HepG2 (cell line): ENCODE measurements around the gene SEM1. TPM values are rescaled to one million over a fixed set of nuclear protein-coding genes. Genes with fewer than 3 reads are reported as not detected.

Source experiments
- ATAC-seq: fragments of 200-7000 bp; cut with Tn5 transposase; 3 replicates; pipeline ENCODE4 v1.9.1; 2020; ENCODE audit warnings: mild to moderate bottlenecking, moderate library complexity
- BruUV-seq: library from RNA; stranded (reverse); fragments of 400-500 nt; replicated peaks from 2 replicates; lab custom pipeline; 2021; lab: Mats Ljungman, UMichigan
- CTCF ChIA-PET: fragments of 300-600 bp; formaldehyde crosslinking; extraction: SDS; loops from one replicate; lab custom pipeline; 2021; ENCODE audit warnings: low total read pairs, inconsistent platforms, low intra/inter-chr PET ratio; lab: Yijun Ruan, JAX
- POLR2A ChIA-PET: fragments of 350-600 bp; sonication (Branson Sonifier 250); formaldehyde crosslinking; loops from one replicate; lab custom pipeline; 2020; ENCODE audit warnings: antibody characterized with exemption, inconsistent platforms; lab: Yijun Ruan, JAX
- DNase-seq: peaks from one replicate; pipeline ENCODE4 v3.0.0-alpha.2; 2015; ENCODE audit warnings: low spot score
- FAIRE-seq: peaks from 3 replicates; lab custom pipeline; 2011; peaks lifted over from hg19 to GRCh38; lab: Jason Lieb, UNC
- H2AFZ ChIP-seq: one replicate; pipeline ENCODE4 v1.6.1; 2011; ENCODE audit warnings: low read length, inconsistent platforms
- H3K27ac ChIP-seq: fragments of 300-600 bp; 3 replicates; pipeline ENCODE4 v1.8.0; 2011; ENCODE audit warnings: mixed run types, mild to moderate bottlenecking, mixed read lengths, low read length, inconsistent platforms; ENCODE audit not compliant: insufficient read depth; ENCODE audit errors: extremely low read length
- H3K27me3 ChIP-seq, 2 experiments: fragments of 200-600 bp in 1 of 2; 2 replicates in 1 of 2; 3 replicates in 1 of 2; pipeline versions ENCODE4 v1.6.0 to v1.8.0; 2011; ENCODE audit warnings: low read length in 2 of 2, mild to moderate bottlenecking in 2 of 2, moderate library complexity in 2 of 2, inconsistent platforms in 1 of 2; ENCODE audit not compliant: insufficient read depth in 2 of 2, control insufficient read depth in 1 of 2
- H3K36me3 ChIP-seq, 2 experiments: fragments of 200-600 bp in 1 of 2; replicated peaks in 1 of 2; 2 replicates in 1 of 2; 3 replicates in 1 of 2; pipeline versions ENCODE4 v1.5.1 to v1.8.0; 2011; ENCODE audit warnings: low read length in 2 of 2, inconsistent platforms in 1 of 2; ENCODE audit not compliant: insufficient read depth in 2 of 2, control insufficient read depth in 1 of 2
- H3K4me1 ChIP-seq: 2 replicates; pipeline ENCODE4 v1.5.1; 2012; ENCODE audit warnings: low read length, inconsistent platforms; ENCODE audit not compliant: insufficient read depth
- H3K4me2 ChIP-seq: 2 replicates; pipeline ENCODE4 v1.6.0; 2011; ENCODE audit warnings: low read depth, low read length, inconsistent platforms
- H3K4me3 ChIP-seq, 3 experiments: fragments of 200-600 bp in 1 of 3; sonication (generic), shearing (Covaris generic) in 1 of 3; replicated peaks in 1 of 3; 2 replicates each; pipeline ENCODE4 v1.5.1; 2011 to 2016; ENCODE audit warnings: low read length in 3 of 3, inconsistent platforms in 2 of 3, low read depth in 2 of 3, mild to moderate bottlenecking in 2 of 3, control low read depth in 1 of 3, mixed read lengths in 1 of 3; ENCODE audit not compliant: insufficient read depth in 1 of 3
- H3K79me2 ChIP-seq: one replicate; pipeline ENCODE4 v1.6.1; 2011; ENCODE audit warnings: low read length, inconsistent platforms; ENCODE audit not compliant: insufficient read depth
- H3K9ac ChIP-seq: 2 replicates; pipeline ENCODE4 v1.6.0; 2011; ENCODE audit warnings: mild to moderate bottlenecking, low read depth, low read length, inconsistent platforms; ENCODE audit not compliant: insufficient read depth
- H3K9me3 ChIP-seq: 2 replicates; pipeline ENCODE4 v1.5.1; 2012; ENCODE audit warnings: mild to moderate bottlenecking, low read length
- H4K20me1 ChIP-seq: 2 replicates; pipeline ENCODE4 v1.6.0; 2011; ENCODE audit warnings: inconsistent platforms, mild to moderate bottlenecking, low read length, moderate library complexity; ENCODE audit not compliant: insufficient read depth
- BRD4 ChIP-seq: sonication (generic); formaldehyde crosslinking; IDR thresholded peaks from 2 replicates; pipeline ENCODE4 v1.4.0; 2020; ENCODE audit warnings: missing genetic modification reagents
- CEBPB ChIP-seq: IDR thresholded peaks from 2 replicates; pipeline ENCODE4 v1.6.1; 2011; ENCODE audit warnings: low read depth, low read length, improper control_type of control experiment, borderline replicate concordance
- ETV5 ChIP-seq: IDR thresholded peaks from 2 replicates; pipeline ENCODE4 v1.6.1; 2018; ENCODE audit warnings: missing biosample characterization, missing genetic modification reagents, inconsistent platforms, borderline replicate concordance
- HNRNPH1 ChIP-seq: fragments of 200-400 bp; formaldehyde crosslinking; optimal IDR thresholded peaks from 2 replicates; pipeline ENCODE3; 2017; ENCODE audit warnings: mild to moderate bottlenecking, low read depth, low read length
- HOMEZ ChIP-seq: IDR thresholded peaks from 2 replicates; pipeline ENCODE4 v1.6.1; 2016; ENCODE audit warnings: low read depth
- HOXA3 ChIP-seq: sonication (generic); formaldehyde crosslinking; IDR thresholded peaks from 2 replicates; pipeline ENCODE4 v1.5.0; 2020; ENCODE audit warnings: missing genetic modification reagents
- IRX3 ChIP-seq: sonication (generic); formaldehyde crosslinking; IDR thresholded peaks from 2 replicates; pipeline ENCODE4 v1.8.1; 2023; ENCODE audit warnings: mild to moderate bottlenecking, low read depth, missing genetic modification reagents, borderline replicate concordance
- KLF11 ChIP-seq: IDR thresholded peaks from 2 replicates; pipeline ENCODE4 v1.6.1; 2016; ENCODE audit warnings: missing compliant biosample characterization
- MAZ ChIP-seq, 2 experiments: sonication (generic) in 1 of 2; formaldehyde crosslinking in 1 of 2; IDR thresholded peaks; 2 replicates each; pipeline versions ENCODE4 v1.5.0 to v1.6.1; 2012 to 2020; ENCODE audit warnings: low read depth in 2 of 2, mild to moderate bottlenecking in 2 of 2, borderline replicate concordance in 1 of 2, improper control_type of control experiment in 1 of 2, low read length in 1 of 2, missing genetic modification reagents in 1 of 2, moderate library complexity in 1 of 2
- NCOA5 ChIP-seq: sonication (generic); formaldehyde crosslinking; IDR thresholded peaks from 2 replicates; pipeline ENCODE4 v1.4.0; 2020; ENCODE audit warnings: missing genetic modification reagents
- NFE2 ChIP-seq: sonication (generic); formaldehyde crosslinking; IDR thresholded peaks from 2 replicates; pipeline ENCODE4 v1.4.0; 2020; ENCODE audit warnings: missing genetic modification reagents
- SMAD9 ChIP-seq: sonication (generic); formaldehyde crosslinking; IDR thresholded peaks from 2 replicates; pipeline ENCODE4 v1.5.1; 2020; ENCODE audit warnings: mild to moderate bottlenecking, missing genetic modification reagents
- ZNF589 ChIP-seq: sonication (generic); formaldehyde crosslinking; conservative IDR thresholded peaks from 2 replicates; pipeline ENCODE4 v1.8.0; 2022; ENCODE audit warnings: mild to moderate bottlenecking, moderate library complexity, missing genetic modification reagents
- ZNF672 ChIP-seq: sonication (generic); formaldehyde crosslinking; IDR thresholded peaks from 2 replicates; pipeline ENCODE4 v1.8.1; 2022; ENCODE audit warnings: missing genetic modification reagents
- WGBS: methylation state at CpG from one replicate; pipeline ENCODE4 v1.1.6; 2017; ENCODE audit warnings: low lambda C conversion rate; 5-methylcytosine and 5-hydroxymethylcytosine counted together
- in situ Hi-C: cut with HindIII; loops from 2 replicates; pipeline ENCODE4 v1.10.0; 2017; ENCODE audit warnings: low pct_unique_long_range_greater_than_20kb; ENCODE audit not compliant: extremely low pct_ligation_motif_present
- intact Hi-C: fragments of 100-400 bp; cut with micrococcal nuclease; formaldehyde crosslinking; loops from one replicate; pipeline ENCODE4 v1.10.0; 2022; ENCODE audit not compliant: unreplicated experiment
- polyA plus RNA-seq, 8 experiments: library from polyadenylated mRNA; depleted of rRNA in 3 of 8; stranded (reverse) in 7 of 8; unstranded in 1 of 8; fragments of >200 nt; fragmentation: Illumina TruSeq in 4 of 8; extraction: Trizol in 4 of 8; gene quantifications; 2 replicates each; pipeline versions ENCODE4 v1.2.1 to v1.2.3, GENCODE V29; 2011 to 2016; ENCODE audit warnings: low read depth in 4 of 8, missing spikeins in 1 of 8, mixed read lengths in 1 of 8; ENCODE audit not compliant: insufficient read depth in 1 of 8
- total RNA-seq, 5 experiments: library from RNA; depleted of rRNA; stranded (reverse); fragments of >200 nt; fragmentation: Illumina TruSeq; extraction: Trizol; gene quantifications; 2 replicates each; pipeline ENCODE4 v1.2.3, GENCODE V29; 2016; ENCODE audit warnings: low read depth in 1 of 5
- TF ChIP-seq, protein P1 (sequence below): sonication (generic); formaldehyde crosslinking; IDR thresholded peaks from 2 replicates; pipeline ENCODE4 v1.8.0; 2022; ENCODE audit warnings: mild to moderate bottlenecking, missing genetic modification reagents, borderline replicate concordance

The SEM1 gene
- total and polyA plus RNA-seq, 2 of the 13 experiments (the other 11 are each of a cell fraction or from before 2014, with no cell fraction given) = 40.7 to 174 TPM

DNA sequence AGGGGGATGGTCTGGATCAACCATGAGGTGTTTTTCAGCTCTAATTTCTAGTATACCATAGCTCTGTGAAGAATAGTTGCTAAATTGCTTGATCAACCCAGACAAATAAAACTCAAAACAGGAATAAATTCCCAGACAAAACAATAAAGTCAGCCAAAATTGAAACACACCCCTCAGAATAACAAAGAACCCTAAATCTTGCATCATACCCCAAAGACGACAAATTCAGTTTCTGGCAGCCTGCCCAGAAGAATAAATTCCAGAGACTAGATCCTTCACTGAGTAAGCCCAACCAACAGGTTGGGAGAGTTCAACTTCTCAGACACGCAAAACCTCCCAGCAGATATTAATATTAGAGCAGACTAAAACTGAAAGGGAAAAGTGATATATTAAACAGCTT lies 11.2 kb upstream of the SEM1 start:
- Histone ChIP-seq H3K9me3 (no peaks in the 10 kb centered on the region), H3K4me2 (no peak overlapping the region), H3K9ac (no peak overlapping the region), H3K36me3 (no peaks in the 10 kb centered on the region), H3K4me1 (no peaks in the 10 kb centered on the region), H4K20me1 (no peaks in the 10 kb centered on the region), H2AFZ (no peak overlapping the region), H3K79me2 (no peaks in the 10 kb centered on the region), H3K27ac (no peak overlapping the region), H3K4me3 (no peak overlapping the region), H3K27me3 (no peaks in the 10 kb centered on the region)
- intact Hi-C loops (no loop called here), in situ Hi-C loops (no loop called here)
- WGBS = 0% methylated on average over 2 of the region's 2 CpGs
- POLR2A ChIA-PET = no interaction called here
- CTCF ChIA-PET = no interaction called here
- DNase-seq (no peak), FAIRE-seq (no peak), ATAC-seq (no peak)
- TF ChIP-seq BRD4 (CRISPR knock-in tag) (no peak), CEBPB (peak; percentile 24; the same call in 1 of the 2 replicates)
- BruUV-seq = no TSS peak

GRCh38 chr7:96719164-96719563 lies 9.5 kb upstream of the SEM1 start:
- Histone ChIP-seq H3K79me2 (no peaks in the 10 kb centered on the region), H3K27ac (no peak overlapping the region)
- under 1% methylated on average over 4 of the region's 4 CpGs for WGBS
- CTCF ChIA-PET = no interaction called here
- no peak for DNase-seq
- in situ Hi-C loops = no loop called here
- TF ChIP-seq MAZ (IDR thresholded peaks at IDR 0.05; ENCODE audit: borderline replicate concordance, low read depth, low read length) (no peak), MAZ (CRISPR knock-in tag; IDR thresholded peaks at IDR 0.05; ENCODE audit: low read depth) (no peak), IRX3 (CRISPR knock-in tag) (no peak), SMAD9 (CRISPR knock-in tag) (no peak), ZNF589 (CRISPR knock-in tag) (no peak), NFE2 (CRISPR knock-in tag) (no peak), NCOA5 (CRISPR knock-in tag) (no peak), ETV5 (CRISPR knock-in tag) (no peak), HNRNPH1 (no peak), ZNF672 (CRISPR knock-in tag) (no peak), HOMEZ (CRISPR knock-in tag) (no peak), KLF11 (CRISPR knock-in tag) (no peak), HOXA3 (CRISPR knock-in tag) (no peak)
- TF ChIP-seq, protein P1, sequence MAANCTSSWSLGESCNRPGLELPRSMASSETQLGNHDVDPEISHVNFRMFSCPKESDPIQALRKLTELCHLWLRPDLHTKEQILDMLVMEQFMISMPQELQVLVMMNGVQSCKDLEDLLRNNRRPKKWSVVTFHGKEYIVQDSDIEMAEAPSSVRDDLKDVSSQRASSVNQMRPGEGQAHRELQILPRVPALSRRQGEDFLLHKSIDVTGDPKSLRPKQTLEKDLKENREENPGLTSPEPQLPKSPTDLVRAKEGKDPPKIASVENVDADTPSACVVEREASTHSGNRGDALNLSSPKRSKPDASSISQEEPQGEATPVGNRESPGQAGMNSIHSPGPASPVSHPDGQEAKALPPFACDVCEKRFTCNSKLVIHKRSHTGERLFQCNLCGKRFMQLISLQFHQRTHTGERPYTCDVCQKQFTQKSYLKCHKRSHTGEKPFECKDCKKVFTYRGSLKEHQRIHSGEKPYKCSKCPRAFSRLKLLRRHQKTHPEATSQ (CRISPR knock-in tag) = no peak
- TF ChIP-seq, all 625 proteins: peak for 0
- no peak overlapping the region for H3K9ac ChIP-seq
- ATAC-seq = no peak
- intact Hi-C loops = no loop called here
- H4K20me1 ChIP-seq = no peaks in the 10 kb centered on the region
- FAIRE-seq = no peak
- no peak overlapping the region for H2AFZ ChIP-seq
- POLR2A ChIA-PET = no interaction called here
- H3K4me3 ChIP-seq = no peak overlapping the region
- no peaks in the 10 kb centered on the region for H3K27me3 ChIP-seq
- no peak overlapping the region for H3K4me2 ChIP-seq
- no TSS peak for BruUV-seq
- no peaks in the 10 kb centered on the region for H3K9me3 ChIP-seq
- H3K4me1 ChIP-seq = no peaks in the 10 kb centered on the region
- no peaks in the 10 kb centered on the region for H3K36me3 ChIP-seq
